Measurements from ENCODE around the gene SLC9B1.

DNA sequence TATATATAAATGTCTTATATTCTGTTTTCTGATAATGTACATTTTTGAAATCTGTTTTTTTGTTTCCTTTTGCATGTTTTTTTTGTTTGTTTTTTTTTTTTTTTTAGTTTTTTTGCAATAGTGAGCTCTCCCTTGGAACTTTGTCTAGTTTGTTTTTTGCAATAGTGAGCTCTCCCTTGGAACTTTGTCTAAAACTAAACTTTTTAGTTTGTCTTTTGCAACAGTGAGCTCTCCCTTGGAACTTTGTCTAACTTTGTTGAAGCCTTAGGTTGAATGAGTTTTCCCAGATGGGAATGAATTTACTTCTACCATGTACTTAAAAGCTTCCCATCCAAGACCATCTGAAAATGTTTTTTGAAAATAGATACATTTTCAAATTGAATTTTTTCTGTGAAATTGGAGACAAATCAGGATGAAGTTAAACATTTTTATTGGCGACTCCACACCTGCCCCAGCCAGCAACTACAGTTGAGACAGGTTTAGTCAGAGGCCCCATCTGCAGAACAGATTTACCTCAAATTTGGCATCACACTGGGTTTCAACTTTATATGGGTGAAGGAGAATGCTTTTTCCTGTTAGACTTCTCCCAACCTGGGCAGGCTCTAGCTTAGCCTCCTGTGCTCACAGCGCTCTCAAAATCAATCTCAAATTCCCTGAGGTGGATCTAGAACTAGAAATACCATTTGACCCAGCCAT, 41.1 kb upstream of the SLC9B1 start:
- TF ChIP-seq, protein P1, sequence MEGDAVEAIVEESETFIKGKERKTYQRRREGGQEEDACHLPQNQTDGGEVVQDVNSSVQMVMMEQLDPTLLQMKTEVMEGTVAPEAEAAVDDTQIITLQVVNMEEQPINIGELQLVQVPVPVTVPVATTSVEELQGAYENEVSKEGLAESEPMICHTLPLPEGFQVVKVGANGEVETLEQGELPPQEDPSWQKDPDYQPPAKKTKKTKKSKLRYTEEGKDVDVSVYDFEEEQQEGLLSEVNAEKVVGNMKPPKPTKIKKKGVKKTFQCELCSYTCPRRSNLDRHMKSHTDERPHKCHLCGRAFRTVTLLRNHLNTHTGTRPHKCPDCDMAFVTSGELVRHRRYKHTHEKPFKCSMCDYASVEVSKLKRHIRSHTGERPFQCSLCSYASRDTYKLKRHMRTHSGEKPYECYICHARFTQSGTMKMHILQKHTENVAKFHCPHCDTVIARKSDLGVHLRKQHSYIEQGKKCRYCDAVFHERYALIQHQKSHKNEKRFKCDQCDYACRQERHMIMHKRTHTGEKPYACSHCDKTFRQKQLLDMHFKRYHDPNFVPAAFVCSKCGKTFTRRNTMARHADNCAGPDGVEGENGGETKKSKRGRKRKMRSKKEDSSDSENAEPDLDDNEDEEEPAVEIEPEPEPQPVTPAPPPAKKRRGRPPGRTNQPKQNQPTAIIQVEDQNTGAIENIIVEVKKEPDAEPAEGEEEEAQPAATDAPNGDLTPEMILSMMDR (conservative IDR thresholded peaks at IDR 0.05 in 1 of 2, IDR thresholded peaks at IDR 0.05 in 1 of 2; ENCODE audit: low read depth in 1 of 2, low read length in 2 of 2) = no peak
- no peak for TF ChIP-seq EZH2 (IDR thresholded peaks at IDR 0.05; ENCODE audit: low read length, missing control alignments)

Data from fibroblast of lung (primary cell).